Smooth muscle cell (in vitro differentiated cells): Measurements from ENCODE around the gene AKAP6. TPM values are rescaled to one million over a fixed set of nuclear protein-coding genes. Genes with fewer than 3 reads are reported as not detected.
A peak's percentile ranks its signal among the peaks of the same experiment; 100 is the strongest.

Experiments used
- DNase-seq: peaks from one replicate; lab custom pipeline; 2025; ENCODE audit not compliant: unreplicated experiment; lab: John Stamatoyannopoulos, UW
- H2AFZ ChIP-seq: fragments of 200-600 bp; sonication (generic); 2 replicates; pipeline ENCODE4 v1.6.0; 2016; ENCODE audit warnings: antibody characterized with exemption, low read depth, mild to moderate bottlenecking
- H3F3A ChIP-seq: fragments of 200-600 bp; sonication (generic); 2 replicates; pipeline ENCODE4 v1.6.0; 2017; ENCODE audit warnings: antibody characterized with exemption, low read depth
- H3K27ac ChIP-seq: fragments of 200-600 bp; sonication (generic); 2 replicates; pipeline ENCODE4 v1.5.1; 2016; ENCODE audit warnings: low read depth, mild to moderate bottlenecking
- H3K27me3 ChIP-seq: fragments of 200-600 bp; sonication (generic); 2 replicates; pipeline ENCODE4 v1.6.1; 2016; ENCODE audit warnings: low read depth, mild to moderate bottlenecking
- H3K36me3 ChIP-seq: fragments of 200-600 bp; sonication (generic); 2 replicates; pipeline ENCODE4 v1.5.1; 2016; ENCODE audit warnings: low read depth
- H3K4me1 ChIP-seq: fragments of 200-600 bp; sonication (generic); 2 replicates; pipeline ENCODE4 v1.5.1; 2016; ENCODE audit warnings: low read depth
- H3K4me2 ChIP-seq: fragments of 200-600 bp; sonication (generic); 2 replicates; pipeline ENCODE4 v1.6.0; 2016; ENCODE audit warnings: mild to moderate bottlenecking
- H3K4me3 ChIP-seq: fragments of 200-600 bp; sonication (generic); 2 replicates; pipeline ENCODE4 v1.5.1; 2016; ENCODE audit warnings: mild to moderate bottlenecking
- H3K79me2 ChIP-seq: fragments of 200-600 bp; sonication (generic); 2 replicates; pipeline ENCODE4 v1.6.0; 2016; ENCODE audit warnings: low read depth, mild to moderate bottlenecking
- H3K9ac ChIP-seq: fragments of 200-600 bp; sonication (generic); 2 replicates; pipeline ENCODE4 v1.6.0; 2016; ENCODE audit warnings: low read depth
- H3K9me3 ChIP-seq: fragments of 200-600 bp; sonication (generic); replicated peaks from 2 replicates; pipeline ENCODE4 v1.5.1; 2016; ENCODE audit warnings: low read depth
- H4K20me1 ChIP-seq: fragments of 200-600 bp; sonication (generic); 2 replicates; pipeline ENCODE4 v1.6.0; 2016; ENCODE audit warnings: low read depth
- WGBS: methylation state at CpG from one replicate; pipeline ENCODE4 v1.1.7; 2016; ENCODE audit warnings: low lambda C conversion rate; 5-methylcytosine and 5-hydroxymethylcytosine counted together
- polyA plus RNA-seq: library from polyadenylated mRNA; unstranded; fragments of >200 nt; fragmentation: Nextera tagmentation; extraction: Ambion mirVana; gene quantifications from 2 replicates; pipeline ENCODE4 v1.2.1, GENCODE V29; 2016
- total RNA-seq: library from RNA; depleted of rRNA; stranded (reverse); fragments of >200 nt; gene quantifications from 2 replicates; pipeline ENCODE4 v1.2.3, GENCODE V29; 2014
- TF ChIP-seq, protein P1 (sequence below): fragments of 200-600 bp; sonication (generic); IDR thresholded peaks from 2 replicates; pipeline ENCODE4 v1.5.1; 2017; ENCODE audit warnings: borderline replicate concordance, mild to moderate bottlenecking, antibody characterized with exemption; ENCODE audit not compliant: insufficient read depth, poor library complexity, severe bottlenecking

The AKAP6 gene
- total and polyA plus RNA-seq, 2 experiments from 2014 or later = 1.3 to 6.4 TPM

DNA sequence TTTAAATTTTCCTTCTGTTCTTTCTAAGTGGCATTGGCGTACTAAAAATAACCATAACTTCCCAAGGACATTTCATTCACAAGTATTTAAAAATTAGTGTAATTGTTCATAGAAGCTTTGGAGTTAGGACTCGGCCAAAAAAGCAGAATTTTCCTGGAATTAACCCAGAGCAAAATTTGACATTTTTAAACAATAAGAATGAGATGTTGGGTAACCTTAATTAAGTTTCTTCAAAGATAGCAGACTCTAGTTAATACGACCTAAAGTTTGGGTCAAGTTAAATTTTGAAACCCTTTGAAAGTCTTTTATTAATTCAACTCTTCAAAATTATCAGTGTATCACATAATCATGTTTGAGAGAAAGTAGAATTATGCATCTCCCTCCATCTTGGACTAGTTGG lies 118.3 kb downstream of the AKAP6 start:
- 97% methylated on average over 3 of the region's 3 CpGs for WGBS
- H3F3A ChIP-seq = no peaks in the 10 kb centered on the region
- no peak overlapping the region for H2AFZ ChIP-seq
- H3K4me3 ChIP-seq = no peak overlapping the region
- H3K4me1 ChIP-seq = peaks cover 10% of the 10 kb centered on the region
- no peak overlapping the region for H3K27ac ChIP-seq
- H3K36me3 ChIP-seq = no peaks in the 10 kb centered on the region
- H3K9ac ChIP-seq = no peak overlapping the region
- no peaks in the 10 kb centered on the region for H3K27me3 ChIP-seq
- TF ChIP-seq, protein P1, sequence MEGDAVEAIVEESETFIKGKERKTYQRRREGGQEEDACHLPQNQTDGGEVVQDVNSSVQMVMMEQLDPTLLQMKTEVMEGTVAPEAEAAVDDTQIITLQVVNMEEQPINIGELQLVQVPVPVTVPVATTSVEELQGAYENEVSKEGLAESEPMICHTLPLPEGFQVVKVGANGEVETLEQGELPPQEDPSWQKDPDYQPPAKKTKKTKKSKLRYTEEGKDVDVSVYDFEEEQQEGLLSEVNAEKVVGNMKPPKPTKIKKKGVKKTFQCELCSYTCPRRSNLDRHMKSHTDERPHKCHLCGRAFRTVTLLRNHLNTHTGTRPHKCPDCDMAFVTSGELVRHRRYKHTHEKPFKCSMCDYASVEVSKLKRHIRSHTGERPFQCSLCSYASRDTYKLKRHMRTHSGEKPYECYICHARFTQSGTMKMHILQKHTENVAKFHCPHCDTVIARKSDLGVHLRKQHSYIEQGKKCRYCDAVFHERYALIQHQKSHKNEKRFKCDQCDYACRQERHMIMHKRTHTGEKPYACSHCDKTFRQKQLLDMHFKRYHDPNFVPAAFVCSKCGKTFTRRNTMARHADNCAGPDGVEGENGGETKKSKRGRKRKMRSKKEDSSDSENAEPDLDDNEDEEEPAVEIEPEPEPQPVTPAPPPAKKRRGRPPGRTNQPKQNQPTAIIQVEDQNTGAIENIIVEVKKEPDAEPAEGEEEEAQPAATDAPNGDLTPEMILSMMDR = no peak
- H3K4me2 ChIP-seq = no peak overlapping the region
- no peaks in the 10 kb centered on the region for H3K9me3 ChIP-seq
- H3K79me2 ChIP-seq = no peaks in the 10 kb centered on the region
- no peaks in the 10 kb centered on the region for H4K20me1 ChIP-seq
- DNase-seq = no peak

DNA sequence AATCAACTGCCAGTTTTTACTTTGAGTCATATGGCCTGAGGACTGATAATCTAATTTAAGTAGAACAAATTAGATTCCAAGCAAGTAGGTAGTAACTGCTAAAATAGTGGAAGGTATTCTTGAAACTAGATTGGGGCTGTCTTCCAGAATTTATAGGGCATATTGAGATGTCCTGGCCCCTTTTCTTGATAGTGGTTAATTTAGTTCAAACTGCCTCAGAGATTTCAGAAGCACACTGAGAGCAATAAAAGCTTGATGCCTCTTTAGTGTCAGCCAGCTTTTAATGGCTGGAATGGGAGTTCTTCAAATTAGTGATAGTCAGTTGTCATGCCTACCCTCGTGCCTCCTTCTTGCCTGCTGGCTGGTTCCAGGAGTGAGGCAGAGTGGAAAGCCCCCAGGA lies 120.5 kb downstream of the AKAP6 start:
- Histone ChIP-seq H2AFZ (peak overlapping the region; percentile 1), H3K79me2 (no peaks in the 10 kb centered on the region), H4K20me1 (no peaks in the 10 kb centered on the region), H3F3A (peaks cover 4% of the 10 kb centered on the region), H3K4me1 (peaks cover 3% of the 10 kb centered on the region), H3K9me3 (no peaks in the 10 kb centered on the region), H3K4me2 (no peak overlapping the region), H3K36me3 (no peaks in the 10 kb centered on the region), H3K9ac (no peak overlapping the region), H3K27me3 (no peaks in the 10 kb centered on the region), H3K4me3 (no peak overlapping the region), H3K27ac (peak overlapping the region; percentile 1)
- TF ChIP-seq, protein P1 = no peak
- 29% methylated on average over 1 of the region's 1 CpG for whole genome bisulfite sequencing
- no peak for DNase-seq

GRCh38 chr14:32450919-32451675 lies 122.0 kb downstream of the AKAP6 start:
- Histone ChIP-seq H3K27me3 (no peaks in the 10 kb centered on the region), H3K4me3 (no peak overlapping the region), H4K20me1 (no peaks in the 10 kb centered on the region), H3K9ac (no peak overlapping the region), H2AFZ (no peak overlapping the region), H3F3A (peaks cover 4% of the 10 kb centered on the region), H3K79me2 (no peaks in the 10 kb centered on the region), H3K4me1 (peaks cover 2% of the 10 kb centered on the region), H3K27ac (no peak overlapping the region), H3K36me3 (no peaks in the 10 kb centered on the region), H3K4me2 (no peak overlapping the region), H3K9me3 (no peaks in the 10 kb centered on the region)
- TF ChIP-seq, protein P1 = no peak
- DNase-seq = no peak
- WGBS = 49% methylated on average over 2 of the region's 2 CpGs
